ENCODE data around the gene TSSK3.

TSSK3 gene

DNA sequence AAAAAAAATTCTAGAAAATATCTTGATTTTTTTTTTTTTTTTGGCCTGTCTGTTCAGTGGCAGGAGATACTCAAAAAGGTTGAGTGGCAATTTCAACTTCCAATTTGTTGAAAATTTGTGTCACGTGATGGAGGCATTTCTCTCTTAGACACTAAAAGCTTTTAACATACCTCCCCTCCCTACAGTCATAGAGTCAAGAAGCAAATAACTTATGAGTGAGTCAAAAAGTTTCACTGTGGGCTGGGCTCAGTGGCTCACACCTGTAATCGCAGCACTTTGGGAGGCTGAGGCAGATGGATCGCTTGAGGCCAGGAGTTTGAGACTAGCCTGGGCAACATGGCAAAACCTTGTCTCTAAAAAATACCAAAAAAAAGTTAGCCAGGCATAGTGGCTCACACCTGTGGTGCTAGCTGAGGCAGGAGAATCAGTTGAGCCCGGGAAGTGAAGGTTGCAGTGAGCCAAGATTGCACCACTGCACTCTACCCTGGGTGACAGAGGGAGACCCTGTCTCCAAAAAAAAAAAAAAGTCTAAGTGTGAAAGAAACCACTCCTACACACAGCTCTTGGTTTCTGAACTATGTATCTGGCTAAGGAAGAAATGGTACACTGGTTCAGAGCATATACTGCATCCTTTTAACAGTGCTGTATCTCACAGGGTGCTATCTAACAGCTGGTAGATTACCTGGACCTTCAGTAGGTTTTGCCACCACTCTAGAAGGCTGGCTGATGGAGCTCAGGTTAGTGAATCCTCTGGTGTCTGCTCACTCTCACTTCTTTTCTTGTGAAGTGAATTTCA is 43.5 kb downstream of the TSSK3 start:
- no peak for DNase-seq

DNA sequence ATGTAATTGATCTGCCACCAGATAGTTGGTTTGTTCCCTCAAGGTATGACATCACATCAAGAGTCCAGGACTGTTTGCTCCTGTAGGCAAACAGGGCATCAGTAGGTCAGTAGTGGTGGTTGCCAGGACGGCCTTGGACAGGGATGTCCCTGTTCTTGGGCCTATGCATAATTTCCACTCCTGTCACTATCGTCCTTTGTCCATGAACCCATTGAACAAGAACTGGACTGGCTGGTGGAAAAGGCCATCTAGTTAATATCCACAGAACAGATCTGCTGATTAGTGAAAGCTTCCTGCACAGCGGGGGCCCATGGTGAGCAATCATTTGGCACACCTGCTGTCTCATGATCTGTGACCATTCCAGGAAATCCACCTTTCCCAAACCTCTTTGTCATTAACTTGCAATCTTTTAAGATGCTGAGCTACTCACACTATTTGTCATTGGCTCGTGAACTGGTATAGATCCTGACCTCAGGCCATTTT is 44.3 kb downstream of the TSSK3 start:
- no peak for DNase-seq

- DNase-seq, result no peak
Observed at GRCh38 chr1:32411261-32411660, 48.9 kb downstream of the TSSK3 start.

DNA sequence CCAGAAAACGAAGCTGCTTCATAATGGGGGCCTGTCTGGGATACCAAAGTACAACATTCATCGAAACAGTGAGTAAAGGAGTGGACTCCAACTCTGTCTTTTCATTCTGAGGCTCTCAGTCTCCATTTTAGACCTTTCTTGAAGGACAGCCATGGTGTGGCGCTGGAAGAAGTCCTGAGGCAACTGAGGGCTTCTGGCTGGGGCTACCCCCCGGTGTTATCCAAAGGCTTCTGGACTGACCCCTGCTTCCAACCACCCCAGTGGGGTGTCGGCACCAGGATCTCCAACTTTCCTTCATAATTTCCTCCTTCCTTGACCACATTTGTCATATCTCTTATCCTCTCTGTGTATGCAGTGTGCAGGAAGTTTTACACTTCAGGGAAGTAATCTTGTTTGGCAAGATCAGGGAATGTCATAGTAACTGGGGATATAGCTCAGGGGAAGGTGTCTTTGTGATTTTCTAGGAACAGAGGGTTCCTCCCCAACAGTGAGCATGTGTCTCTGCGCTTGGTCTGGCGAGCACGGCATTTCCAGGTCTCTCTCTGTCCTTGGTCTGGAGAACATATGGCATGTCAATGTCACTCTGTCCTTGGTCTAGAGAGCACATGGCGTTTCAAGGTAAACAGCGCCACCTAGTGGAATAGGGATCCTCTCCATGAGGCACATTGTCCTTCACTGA is 51.3 kb downstream of the TSSK3 start:
- no peak for DNase-seq
